ENCODE measurements around the gene FSTL3.

FSTL3 gene

DNA sequence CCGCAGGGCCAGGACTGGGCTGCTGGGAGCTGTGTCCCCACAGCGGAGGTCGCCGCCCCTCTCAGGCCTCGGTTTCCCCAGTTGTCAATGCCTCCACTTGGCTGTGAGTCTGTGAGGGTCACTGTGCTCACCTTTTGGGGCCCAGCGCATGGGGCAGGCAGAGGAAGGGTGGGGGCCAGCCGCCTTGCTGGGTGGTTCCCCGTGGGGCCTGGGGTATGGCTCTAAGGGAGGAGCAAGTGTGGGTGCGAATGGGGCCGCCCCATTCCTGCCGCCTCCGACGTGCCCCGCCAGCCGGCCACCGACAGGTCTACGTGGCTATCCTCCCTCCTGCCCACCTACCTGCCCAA is 37.3 kb upstream of the FSTL3 start:
- H3K4me3 ChIP-seq (ENCODE audit: low read depth, low read length) = peak overlapping the region; percentile 68
- peaks cover 8% of the 10 kb centered on the region; the same call in 1 of the 2 replicates for H3K4me1 ChIP-seq (ENCODE audit: control insufficient read depth, insufficient read depth, low read length)
- no peak overlapping the region for H3K27ac ChIP-seq (ENCODE audit: low read depth, low read length)
- peaks cover under 1% of the 10 kb centered on the region; the same call in 1 of the 2 replicates for H3K36me3 ChIP-seq (ENCODE audit: control insufficient read depth, insufficient read depth, low read length)
- H3K9me3 ChIP-seq (ENCODE audit: control insufficient read depth, insufficient read depth, low read depth, low read length) = no peaks in the 10 kb centered on the region
- H3K27me3 ChIP-seq (ENCODE audit: control insufficient read depth, insufficient read depth, low read length) = peaks cover 29% of the 10 kb centered on the region
- H3K9ac ChIP-seq (ENCODE audit: low read length) = no peak overlapping the region

DNA sequence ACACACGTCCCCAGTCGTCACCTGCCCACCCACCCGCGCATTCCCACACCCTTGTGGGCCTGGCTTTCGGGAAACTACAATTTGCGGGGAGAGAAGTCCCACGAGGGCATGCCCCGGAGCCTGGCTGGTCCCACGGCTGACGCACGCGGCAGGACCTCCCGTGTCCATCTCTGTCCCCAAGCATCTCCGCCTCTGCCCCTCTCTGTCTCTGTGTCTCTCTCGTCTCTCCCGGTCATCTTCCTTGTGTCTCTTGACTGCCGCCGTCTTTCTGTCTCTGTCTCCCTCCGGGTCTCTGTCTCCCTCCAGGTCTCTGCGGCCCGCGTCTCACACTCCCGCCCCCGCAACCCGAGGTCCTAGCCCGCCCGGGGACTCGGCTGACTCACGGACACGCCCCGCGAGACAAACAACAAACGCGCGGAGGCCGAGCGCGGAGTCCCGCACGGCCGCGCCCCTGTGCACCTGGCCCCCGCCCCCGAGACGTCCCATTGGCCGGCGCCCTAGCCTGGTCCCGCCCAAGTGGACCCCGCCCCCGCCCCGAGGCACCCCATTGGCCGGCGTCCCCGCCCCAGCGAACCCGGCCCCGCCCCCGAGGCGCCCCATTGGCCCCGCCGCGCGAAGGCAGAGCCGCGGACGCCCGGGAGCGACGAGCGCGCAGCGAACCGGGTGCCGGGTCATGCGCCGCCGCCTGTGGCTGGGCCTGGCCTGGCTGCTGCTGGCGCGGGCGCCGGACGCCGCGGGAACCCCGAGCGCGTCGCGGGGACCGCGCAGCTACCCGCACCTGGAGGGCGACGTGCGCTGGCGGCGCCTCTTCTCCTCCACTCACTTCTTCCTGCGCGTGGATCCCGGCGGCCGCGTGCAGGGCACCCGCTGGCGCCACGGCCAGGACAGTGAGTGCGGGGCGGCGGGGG is 36.7 kb upstream of the FSTL3 start, which contains the start of gene FGF22:
Gene FGF22 (plus strand): TSS at position 627 of the 908 bp plus-strand sequence. CDS start 47 bp downstream, at position 674.
- H3K36me3 ChIP-seq (ENCODE audit: control insufficient read depth, insufficient read depth, low read length) = peaks cover 4% of the 10 kb centered on the region; the same call in 1 of the 2 replicates
- no peak within 1 kb of the TSS for H3K27ac ChIP-seq (ENCODE audit: low read depth, low read length)
- peak within 1 kb of the TSS; percentile 54 for H3K9ac ChIP-seq (ENCODE audit: low read length)
- 0 out of 2 replicates have a peak, but pooled peaks cover 3% of the 10 kb centered on the region for H3K4me1 ChIP-seq (ENCODE audit: control insufficient read depth, insufficient read depth, low read length)
- no peaks in the 10 kb centered on the region for H3K9me3 ChIP-seq (ENCODE audit: control insufficient read depth, insufficient read depth, low read depth, low read length)
- peaks cover 29% of the 10 kb centered on the region for H3K27me3 ChIP-seq (ENCODE audit: control insufficient read depth, insufficient read depth, low read length)
- H3K4me3 ChIP-seq (ENCODE audit: low read depth, low read length) = peak within 1 kb of the TSS; percentile 68

DNA sequence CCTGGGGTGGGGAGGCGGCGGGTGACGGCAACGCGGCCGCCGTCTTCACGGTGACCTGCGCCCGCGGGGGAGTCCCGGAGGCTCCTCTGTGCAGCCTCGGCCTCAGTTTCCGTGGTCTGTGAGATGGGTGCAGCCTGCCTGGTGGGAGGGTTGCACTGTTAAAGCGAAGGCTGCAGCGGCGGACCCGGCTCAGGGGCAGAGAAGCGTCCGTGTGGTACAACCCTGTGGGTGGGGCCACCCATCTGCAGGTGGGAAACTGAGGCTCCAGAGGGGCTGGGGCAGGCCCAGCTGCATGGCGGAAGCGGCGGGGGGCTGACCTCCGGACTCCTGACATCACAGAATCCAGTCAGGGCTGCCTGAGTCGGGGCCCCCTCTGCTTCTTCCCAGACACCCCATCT is 36.0 kb upstream of the FSTL3 start:
- Histone ChIP-seq H3K9ac (ENCODE audit: low read length) (no peak overlapping the region), H3K27me3 (ENCODE audit: control insufficient read depth, insufficient read depth, low read length) (peaks cover 29% of the 10 kb centered on the region), H3K4me3 (ENCODE audit: low read depth, low read length) (peak overlapping the region; percentile 57), H3K4me1 (ENCODE audit: control insufficient read depth, insufficient read depth, low read length) (0 out of 2 replicates have a peak, but pooled peaks cover 3% of the 10 kb centered on the region), H3K9me3 (ENCODE audit: control insufficient read depth, insufficient read depth, low read depth, low read length) (no peaks in the 10 kb centered on the region), H3K27ac (ENCODE audit: low read depth, low read length) (no peak overlapping the region), H3K36me3 (ENCODE audit: control insufficient read depth, insufficient read depth, low read length) (peaks cover 9% of the 10 kb centered on the region; the same call in 1 of the 2 replicates)

DNA sequence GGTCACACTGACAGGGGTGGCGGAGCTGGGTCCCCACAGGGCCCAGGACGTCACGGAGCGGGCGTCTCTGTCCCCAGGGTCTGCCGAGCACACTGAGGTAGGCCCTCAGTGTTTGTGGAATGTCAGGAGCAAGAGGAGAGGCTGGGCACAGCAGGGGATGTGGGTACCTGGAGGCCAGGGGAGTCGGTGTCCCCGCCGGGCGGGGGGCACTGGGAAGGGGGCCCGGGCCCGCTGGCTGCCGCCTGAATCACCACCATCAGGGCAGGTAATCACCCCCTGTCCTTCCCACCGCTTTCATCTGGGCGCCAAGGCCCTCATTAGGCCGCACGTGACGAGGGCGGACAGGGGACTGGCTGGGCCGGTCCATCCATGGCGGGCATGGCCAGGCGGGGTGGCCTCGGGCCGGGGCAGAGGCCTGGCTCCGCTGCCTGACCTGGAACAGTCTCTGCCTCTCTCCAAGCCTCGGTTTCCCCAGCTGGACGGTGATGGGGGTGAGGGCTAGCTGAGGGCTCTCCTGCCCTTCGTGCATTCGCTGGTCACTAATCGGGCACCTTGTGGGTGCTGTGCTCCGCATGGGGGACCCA is 35.5 kb upstream of the FSTL3 start:
- Histone ChIP-seq H3K4me3 (ENCODE audit: low read depth, low read length) (peak overlapping the region; percentile 57; the same call in 1 of the 2 replicates), H3K36me3 (ENCODE audit: control insufficient read depth, insufficient read depth, low read length) (peaks cover 12% of the 10 kb centered on the region; the same call in 1 of the 2 replicates), H3K9me3 (ENCODE audit: control insufficient read depth, insufficient read depth, low read depth, low read length) (no peaks in the 10 kb centered on the region), H3K9ac (ENCODE audit: low read length) (no peak overlapping the region), H3K27ac (ENCODE audit: low read depth, low read length) (no peak overlapping the region), H3K27me3 (ENCODE audit: control insufficient read depth, insufficient read depth, low read length) (peaks cover 29% of the 10 kb centered on the region), H3K4me1 (ENCODE audit: control insufficient read depth, insufficient read depth, low read length) (0 out of 2 replicates have a peak, but pooled peaks cover 3% of the 10 kb centered on the region)

DNA sequence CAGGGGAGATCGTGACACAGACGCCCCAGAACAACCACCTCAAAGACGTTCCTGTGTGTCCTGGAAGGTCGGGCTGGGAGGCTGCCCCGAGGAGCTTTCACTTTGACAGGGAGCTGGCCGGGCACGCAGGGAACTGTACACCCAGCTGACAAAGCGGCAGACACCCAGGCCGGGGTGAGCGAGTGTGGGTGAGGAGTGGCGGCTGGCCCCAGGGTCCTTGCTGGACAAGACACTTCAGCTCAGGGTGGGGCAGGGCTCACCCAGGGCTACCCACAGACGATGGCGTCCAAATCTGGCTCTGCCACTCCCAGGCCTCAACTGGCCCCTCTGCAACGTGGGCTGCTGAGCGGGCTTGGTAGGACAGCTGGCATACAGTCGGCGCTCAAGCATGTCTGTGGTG is 34.5 kb upstream of the FSTL3 start:
- H3K9me3 ChIP-seq (ENCODE audit: control insufficient read depth, insufficient read depth, low read depth, low read length) = no peaks in the 10 kb centered on the region
- H3K9ac ChIP-seq (ENCODE audit: low read length) = no peak overlapping the region
- H3K27me3 ChIP-seq (ENCODE audit: control insufficient read depth, insufficient read depth, low read length) = peaks cover 29% of the 10 kb centered on the region
- peaks cover 22% of the 10 kb centered on the region for H3K36me3 ChIP-seq (ENCODE audit: control insufficient read depth, insufficient read depth, low read length)
- no peak overlapping the region for H3K4me3 ChIP-seq (ENCODE audit: low read depth, low read length)
- H3K27ac ChIP-seq (ENCODE audit: low read depth, low read length) = no peak overlapping the region
- 0 out of 2 replicates have a peak, but pooled peaks cover 3% of the 10 kb centered on the region for H3K4me1 ChIP-seq (ENCODE audit: control insufficient read depth, insufficient read depth, low read length)

DNA sequence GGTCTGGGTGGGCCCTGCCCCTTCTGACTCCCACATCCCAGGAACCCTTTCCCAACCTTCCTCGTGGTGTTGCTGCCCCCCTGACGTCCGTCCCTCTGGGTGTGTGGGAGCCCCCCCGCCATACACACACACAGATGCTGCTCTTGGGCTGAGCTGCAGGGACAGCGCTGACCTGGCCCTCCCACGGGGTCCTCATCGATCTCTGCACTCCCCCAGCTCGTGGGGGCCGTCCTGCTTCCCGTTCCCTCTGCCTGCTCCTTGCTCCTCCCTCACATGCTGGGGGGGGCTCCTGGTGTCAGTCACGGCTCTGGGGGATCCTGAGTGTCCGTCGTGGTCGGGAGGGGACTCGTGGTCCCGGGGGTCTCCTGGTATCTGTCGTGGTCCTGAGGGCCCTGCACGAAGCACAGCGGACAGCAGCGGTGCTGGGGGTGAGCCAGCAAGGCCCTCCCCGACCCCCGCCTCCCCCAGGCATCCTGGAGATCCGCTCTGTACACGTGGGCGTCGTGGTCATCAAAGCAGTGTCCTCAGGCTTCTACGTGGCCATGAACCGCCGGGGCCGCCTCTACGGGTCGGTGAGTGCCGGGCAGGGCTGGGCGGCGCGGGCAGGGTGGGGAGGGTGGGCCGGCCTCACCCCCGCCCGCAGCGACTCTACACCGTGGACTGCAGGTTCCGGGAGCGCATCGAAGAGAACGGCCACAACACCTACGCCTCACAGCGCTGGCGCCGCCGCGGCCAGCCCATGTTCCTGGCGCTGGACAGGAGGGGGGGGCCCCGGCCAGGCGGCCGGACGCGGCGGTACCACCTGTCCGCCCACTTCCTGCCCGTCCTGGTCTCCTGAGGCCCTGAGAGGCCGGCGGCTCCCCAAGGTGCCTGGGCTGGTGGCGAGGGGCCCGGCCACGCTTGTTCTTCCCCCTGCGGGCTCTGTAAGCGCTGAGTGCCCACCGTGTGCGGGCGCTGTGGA is 33.1 kb upstream of the FSTL3 start:
- peaks cover 36% of the 10 kb centered on the region for H3K36me3 ChIP-seq (ENCODE audit: control insufficient read depth, insufficient read depth, low read length)

DNA sequence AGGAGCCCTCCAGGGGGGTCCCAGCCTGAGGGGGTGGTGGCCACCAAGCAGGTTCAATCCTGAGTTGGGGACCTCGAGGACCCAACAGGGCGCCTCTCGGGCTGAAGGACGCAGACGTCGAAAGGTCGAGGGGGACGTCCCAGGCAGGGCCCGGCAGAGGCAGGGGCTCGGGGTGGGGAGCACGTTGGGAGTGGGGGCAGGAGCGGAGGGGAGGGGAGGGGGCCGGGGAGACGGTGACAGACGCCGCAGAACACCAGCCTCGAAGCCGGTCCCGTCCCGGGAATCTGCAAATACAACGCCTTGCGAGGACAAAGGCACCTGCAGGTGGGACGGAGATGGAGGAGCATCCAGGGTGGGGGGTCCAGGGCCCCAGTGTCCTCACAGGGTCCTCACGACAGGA is 32.5 kb upstream of the FSTL3 start:
- H3K36me3 ChIP-seq (ENCODE audit: control insufficient read depth, insufficient read depth, low read length) = peaks cover 42% of the 10 kb centered on the region
- 0 out of 2 replicates have a peak, but pooled peaks cover 3% of the 10 kb centered on the region for H3K4me1 ChIP-seq (ENCODE audit: control insufficient read depth, insufficient read depth, low read length)
- H3K27ac ChIP-seq (ENCODE audit: low read depth, low read length) = no peak overlapping the region
- no peak overlapping the region for H3K4me3 ChIP-seq (ENCODE audit: low read depth, low read length)
- no peaks in the 10 kb centered on the region for H3K9me3 ChIP-seq (ENCODE audit: control insufficient read depth, insufficient read depth, low read depth, low read length)
- no peak overlapping the region for H3K9ac ChIP-seq (ENCODE audit: low read length)
- H3K27me3 ChIP-seq (ENCODE audit: control insufficient read depth, insufficient read depth, low read length) = peaks cover 11% of the 10 kb centered on the region

More for the DNA sequence above, 33.1 kb upstream of the FSTL3 start:
- Histone ChIP-seq H3K4me3 (ENCODE audit: low read depth, low read length) (no peak overlapping the region), H3K27ac (ENCODE audit: low read depth, low read length) (no peak overlapping the region), H3K9me3 (ENCODE audit: control insufficient read depth, insufficient read depth, low read depth, low read length) (no peaks in the 10 kb centered on the region), H3K27me3 (ENCODE audit: control insufficient read depth, insufficient read depth, low read length) (peaks cover 18% of the 10 kb centered on the region), H3K4me1 (ENCODE audit: control insufficient read depth, insufficient read depth, low read length) (0 out of 2 replicates have a peak, but pooled peaks cover 3% of the 10 kb centered on the region), H3K9ac (ENCODE audit: low read length) (no peak overlapping the region)

DNA sequence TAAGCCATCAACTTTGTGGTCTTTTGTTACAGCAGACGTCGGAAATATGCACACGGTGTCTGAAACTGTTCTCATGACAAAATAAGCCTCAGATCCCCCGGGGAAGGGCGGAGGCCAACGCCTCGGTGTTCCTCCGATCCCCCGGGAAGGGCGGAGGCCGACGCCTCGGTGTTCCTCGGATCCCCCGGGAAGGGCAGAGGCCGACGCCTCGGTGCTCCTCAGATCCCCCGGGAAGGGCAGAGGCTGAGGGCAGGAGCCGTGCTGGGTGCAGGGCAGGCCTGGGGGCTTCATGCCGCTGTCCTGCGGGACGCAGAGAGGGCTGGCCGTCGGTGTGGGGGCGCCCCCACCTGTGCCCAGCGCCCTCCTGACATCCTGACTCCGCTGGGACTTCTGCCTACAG is 31.8 kb upstream of the FSTL3 start:
- Histone ChIP-seq H3K4me1 (ENCODE audit: control insufficient read depth, insufficient read depth, low read length) (0 out of 2 replicates have a peak, but pooled peaks cover under 1% of the 10 kb centered on the region), H3K27me3 (ENCODE audit: control insufficient read depth, insufficient read depth, low read length) (peaks cover 5% of the 10 kb centered on the region), H3K36me3 (ENCODE audit: control insufficient read depth, insufficient read depth, low read length) (peaks cover 45% of the 10 kb centered on the region), H3K9me3 (ENCODE audit: control insufficient read depth, insufficient read depth, low read depth, low read length) (no peaks in the 10 kb centered on the region), H3K9ac (ENCODE audit: low read length) (no peak overlapping the region), H3K4me3 (ENCODE audit: low read depth, low read length) (no peak overlapping the region), H3K27ac (ENCODE audit: low read depth, low read length) (no peak overlapping the region)

DNA sequence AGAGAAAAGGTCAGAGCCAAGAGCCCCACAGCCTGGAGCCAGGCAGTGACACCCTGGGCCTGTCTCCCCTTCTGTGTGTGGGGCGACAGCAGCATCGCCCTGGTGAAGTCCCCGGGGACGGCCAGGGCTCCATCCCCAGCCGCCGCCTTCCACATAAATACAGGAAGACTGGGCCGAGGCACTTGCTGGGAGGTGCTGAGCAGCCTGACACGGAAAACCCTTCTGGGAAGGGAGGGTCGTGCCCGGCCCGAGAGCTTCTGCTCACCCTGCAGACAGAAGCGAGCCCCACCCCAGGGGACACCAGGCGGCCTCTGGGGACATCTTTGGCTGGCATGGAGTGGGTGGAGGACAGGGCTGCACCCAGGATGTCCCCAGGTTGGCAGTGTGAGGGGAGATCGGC is 31.4 kb upstream of the FSTL3 start:
- Histone ChIP-seq H3K36me3 (ENCODE audit: control insufficient read depth, insufficient read depth, low read length) (peaks cover 48% of the 10 kb centered on the region), H3K9ac (ENCODE audit: low read length) (no peak overlapping the region), H3K27me3 (ENCODE audit: control insufficient read depth, insufficient read depth, low read length) (peaks cover 4% of the 10 kb centered on the region; the same call in 1 of the 2 replicates), H3K4me1 (ENCODE audit: control insufficient read depth, insufficient read depth, low read length) (no peaks in the 10 kb centered on the region), H3K9me3 (ENCODE audit: control insufficient read depth, insufficient read depth, low read depth, low read length) (no peaks in the 10 kb centered on the region), H3K4me3 (ENCODE audit: low read depth, low read length) (no peak overlapping the region), H3K27ac (ENCODE audit: low read depth, low read length) (no peak overlapping the region)

Data from HUES6 (cell line).